H1 (cell line): Measurements from ENCODE around the gene CYP4Z1. TPM values are rescaled to one million over a fixed set of nuclear protein-coding genes. Genes with fewer than 3 reads are reported as not detected.

Source experiments
- CTCF ChIA-PET: fragments of 300-600 bp; sonication (Branson Sonifier 250); formaldehyde crosslinking; loops from one replicate; lab custom pipeline; 2021; ENCODE audit not compliant: partially characterized antibody; lab: Charles Lee
- POLR2A ChIA-PET: fragments of 300-600 bp; sonication (Branson Sonifier 250); formaldehyde crosslinking; loops from one replicate; lab custom pipeline; 2021; ENCODE audit warnings: inconsistent platforms; ENCODE audit not compliant: partially characterized antibody; lab: Charles Lee
- DNase-seq, 2 experiments: peaks; one replicate each; pipeline versions ENCODE4 v3.0.0 to v3.0.0-alpha.2; 2010 to 2022; ENCODE audit warnings: low spot score in 2 of 2, low read depth in 1 of 2, mixed read lengths in 1 of 2
- FAIRE-seq: peaks from 2 replicates; lab custom pipeline; 2011; peaks lifted over from hg19 to GRCh38; lab: Jason Lieb, UNC
- H2AFZ ChIP-seq: 2 replicates; pipeline ENCODE4 v1.8.1; 2012; ENCODE audit warnings: low read length, inconsistent platforms
- H2AK5ac ChIP-seq: 2 replicates; pipeline ENCODE4 v1.6.1; 2013; ENCODE audit warnings: low read depth, low read length
- H2BK120ac ChIP-seq: replicated peaks from 2 replicates; pipeline ENCODE3; 2013; ENCODE audit warnings: low read depth, low read length, inconsistent platforms
- H2BK12ac ChIP-seq: 2 replicates; pipeline ENCODE4 v1.6.1; 2013; ENCODE audit warnings: low read depth, low read length
- H2BK15ac ChIP-seq: 2 replicates; pipeline ENCODE4 v1.6.1; 2013; ENCODE audit warnings: low read length
- H2BK20ac ChIP-seq: 2 replicates; pipeline ENCODE4 v1.6.1; 2013; ENCODE audit warnings: low read length
- H2BK5ac ChIP-seq: 2 replicates; pipeline ENCODE4 v1.6.1; 2013; ENCODE audit warnings: low read depth, low read length
- H3K14ac ChIP-seq: 2 replicates; pipeline ENCODE4 v1.6.1; 2013; ENCODE audit warnings: inconsistent platforms; ENCODE audit not compliant: insufficient read length
- H3K18ac ChIP-seq: 2 replicates; pipeline ENCODE4 v1.6.1; 2013; ENCODE audit warnings: low read length; ENCODE audit errors: extremely low read depth
- H3K23ac ChIP-seq: 2 replicates; pipeline ENCODE4 v1.6.1; 2013; ENCODE audit warnings: inconsistent platforms; ENCODE audit not compliant: insufficient read length
- H3K23me2 ChIP-seq: 2 replicates; pipeline ENCODE4 v1.6.1; 2013; ENCODE audit warnings: low read depth, low read length
- H3K27ac ChIP-seq: 2 replicates; pipeline ENCODE4 v1.6.1; 2011; ENCODE audit warnings: low read depth, low read length, inconsistent platforms
- H3K27me3 ChIP-seq, 4 experiments: replicated peaks in 1 of 4; 1 replicate in 1 of 4; 2 replicates in 3 of 4; pipeline versions ENCODE4 v1.6.1 to v1.8.1; 2011 to 2013; ENCODE audit warnings: low read length in 3 of 4, mild to moderate bottlenecking in 3 of 4, inconsistent platforms in 2 of 4, mixed read lengths in 2 of 4, moderate library complexity in 1 of 4; ENCODE audit not compliant: control insufficient read depth in 3 of 4, insufficient read depth in 3 of 4; ENCODE audit errors: extremely low read depth in 1 of 4
- H3K36me3 ChIP-seq, 4 experiments: 2 replicates each; pipeline versions ENCODE4 v1.6.1 to v1.8.1; 2011 to 2013; ENCODE audit warnings: mild to moderate bottlenecking in 4 of 4, low read length in 3 of 4, moderate library complexity in 2 of 4, control low read depth in 1 of 4, inconsistent platforms in 1 of 4; ENCODE audit not compliant: insufficient read depth in 4 of 4, control insufficient read depth in 2 of 4
- H3K4ac ChIP-seq: replicated peaks from 2 replicates; pipeline ENCODE3; 2013; ENCODE audit warnings: low read length, low read depth, mixed read lengths, inconsistent platforms; ENCODE audit not compliant: insufficient read length
- H3K4me1 ChIP-seq, 4 experiments: replicated peaks in 1 of 4; 1 replicate in 1 of 4; 2 replicates in 3 of 4; pipeline versions ENCODE4 v1.6.1 to v1.8.1; 2011 to 2013; ENCODE audit warnings: low read length in 3 of 4, inconsistent platforms in 2 of 4, mixed read lengths in 1 of 4; ENCODE audit not compliant: insufficient read depth in 4 of 4, control insufficient read depth in 3 of 4
- H3K4me2 ChIP-seq, 2 experiments: 2 replicates each; pipeline versions ENCODE4 v1.6.1 to v1.8.1; 2011 to 2013; ENCODE audit warnings: low read depth in 2 of 2, low read length in 2 of 2, control low read depth in 1 of 2, inconsistent platforms in 1 of 2, mild to moderate bottlenecking in 1 of 2; ENCODE audit not compliant: insufficient read depth in 1 of 2
- H3K4me3 ChIP-seq, 4 experiments: fragments of 200-600, 300-600 bp in 1 of 4; sonication (generic), shearing (Covaris generic), sonication (Bioruptor Twin) in 1 of 4; 2 replicates each; pipeline versions ENCODE4 v1.5.1 to v1.8.1; 2011 to 2016; ENCODE audit warnings: low read length in 4 of 4, low read depth in 3 of 4, control low read depth in 2 of 4, inconsistent platforms in 2 of 4, mild to moderate bottlenecking in 2 of 4, mixed read lengths in 1 of 4, moderate library complexity in 1 of 4; ENCODE audit not compliant: insufficient read depth in 2 of 4; ENCODE audit errors: extremely low read depth in 1 of 4
- H3K56ac ChIP-seq: replicated peaks from 2 replicates; pipeline ENCODE3; 2013; ENCODE audit warnings: low read depth, mild to moderate bottlenecking, mixed read lengths, low read length, inconsistent platforms; ENCODE audit not compliant: insufficient read length
- H3K79me1 ChIP-seq: 2 replicates; pipeline ENCODE4 v1.6.1; 2013; ENCODE audit warnings: low read depth, low read length, control low read depth
- H3K79me2 ChIP-seq, 2 experiments: 2 replicates each; pipeline versions ENCODE4 v1.6.1 to v1.8.1; 2012 to 2013; ENCODE audit warnings: low read length in 2 of 2, mild to moderate bottlenecking in 2 of 2, inconsistent platforms in 1 of 2; ENCODE audit not compliant: insufficient read depth in 2 of 2, control insufficient read depth in 1 of 2
- H3K9ac ChIP-seq, 4 experiments: replicated peaks in 1 of 4; 1 replicate in 1 of 4; 2 replicates in 3 of 4; pipeline versions ENCODE4 v1.6.1 to v1.8.1; 2011 to 2013; ENCODE audit warnings: low read depth in 3 of 4, low read length in 3 of 4, control low read depth in 2 of 4, mild to moderate bottlenecking in 2 of 4, moderate library complexity in 2 of 4, inconsistent platforms in 1 of 4; ENCODE audit errors: extremely low read depth in 1 of 4
- H3K9me3 ChIP-seq, 2 experiments: 2 replicates each; pipeline versions ENCODE4 v1.6.1 to v1.8.1; 2012 to 2013; ENCODE audit warnings: mild to moderate bottlenecking in 2 of 2, moderate library complexity in 2 of 2, control low read depth in 1 of 2, inconsistent platforms in 1 of 2, low read depth in 1 of 2, low read length in 1 of 2, mixed read lengths in 1 of 2; ENCODE audit not compliant: insufficient read depth in 2 of 2
- H4K20me1 ChIP-seq, 2 experiments: replicated peaks in 1 of 2; 2 replicates each; pipeline versions ENCODE3 to v1.8.1; 2011 to 2013; ENCODE audit warnings: inconsistent platforms in 2 of 2, low read length in 2 of 2, mild to moderate bottlenecking in 1 of 2; ENCODE audit not compliant: insufficient read depth in 2 of 2, control insufficient read depth in 1 of 2
- H4K5ac ChIP-seq: 2 replicates; pipeline ENCODE4 v1.6.1; 2013; ENCODE audit warnings: low read length, low read depth, mixed read lengths, inconsistent platforms; ENCODE audit not compliant: insufficient read length
- H4K8ac ChIP-seq: 2 replicates; pipeline ENCODE4 v1.8.0; 2013; ENCODE audit warnings: mild to moderate bottlenecking, moderate library complexity, low read length, inconsistent platforms; ENCODE audit not compliant: insufficient read depth; ENCODE audit errors: extremely low read depth
- H4K91ac ChIP-seq: replicated peaks from 2 replicates; pipeline ENCODE3; 2013; ENCODE audit warnings: low read length, mixed read lengths, inconsistent platforms; ENCODE audit not compliant: insufficient read length
- ASH2L ChIP-seq: fragments of 200-600, 300-600 bp; sonication (generic); IDR thresholded peaks from one replicate; pipeline ENCODE4 v1.7.1; 2017; ENCODE audit warnings: low read length
- BACH1 ChIP-seq: IDR thresholded peaks from 2 replicates; pipeline ENCODE4 v1.6.1; 2012; ENCODE audit warnings: low read length, improper control_type of control experiment
- CBX5 ChIP-seq: fragments of 300-800, 300-1000 bp; sonication (generic); IDR thresholded peaks from 2 replicates; pipeline ENCODE4 v1.7.1; 2016; ENCODE audit warnings: antibody characterized with exemption, low read length, low read depth
- CEBPB ChIP-seq: IDR thresholded peaks from 2 replicates; pipeline ENCODE4 v1.6.1; 2012; ENCODE audit warnings: low read depth, low read length
- FOSL1 ChIP-seq: IDR thresholded peaks from 2 replicates; pipeline ENCODE4 v1.6.1; 2011; ENCODE audit warnings: mild to moderate bottlenecking, low read depth, low read length, moderate library complexity; ENCODE audit not compliant: insufficient read depth
- KDM5A ChIP-seq: fragments of 200-600 bp; IDR thresholded peaks from 2 replicates; pipeline ENCODE4 v1.7.1; 2012; ENCODE audit warnings: mild to moderate bottlenecking, low read length, inconsistent platforms, mixed read lengths
- NRF1 ChIP-seq: IDR thresholded peaks from 2 replicates; pipeline ENCODE4 v1.6.1; 2011; ENCODE audit warnings: mild to moderate bottlenecking, low read depth, low read length, improper control_type of control experiment
- RXRA ChIP-seq: IDR thresholded peaks from 2 replicates; pipeline ENCODE4 v1.6.1; 2011; ENCODE audit warnings: low read depth, mild to moderate bottlenecking, low read length, moderate library complexity; ENCODE audit not compliant: insufficient read depth
- SIRT6 ChIP-seq: IDR thresholded peaks from one replicate; pipeline ENCODE4 v1.7.1; 2012; ENCODE audit warnings: low read length, inconsistent platforms
- SIX5 ChIP-seq: IDR thresholded peaks from 2 replicates; pipeline ENCODE4 v1.6.1; 2011; ENCODE audit warnings: mild to moderate bottlenecking, low read depth, low read length
- TEAD4 ChIP-seq: IDR thresholded peaks from 2 replicates; pipeline ENCODE4 v1.6.1; 2012; ENCODE audit warnings: low read depth, low read length, inconsistent platforms, mixed read lengths
- USF2 ChIP-seq: IDR thresholded peaks from 2 replicates; pipeline ENCODE4 v1.6.1; 2011; ENCODE audit warnings: low read length, improper control_type of control experiment
- polyA plus RNA-seq, 7 experiments: library from polyadenylated mRNA; depleted of rRNA in 3 of 7; stranded (reverse) in 5 of 7; unstranded in 2 of 7; fragments of >200 nt in 5 of 7; fragments of 200-250 nt in 2 of 7; gene quantifications; 1 replicate in 5 of 7; 2 replicates in 1 of 7; 4 replicates in 1 of 7; pipeline versions ENCODE4 v1.2.1 to v1.2.3, GENCODE V29; 2011 to 2013; ENCODE audit warnings: missing spikeins in 2 of 7, mixed read lengths in 2 of 7
- total RNA-seq: library from RNA; stranded (reverse); fragmentation: NEBNext Ultra II Directional; extraction: Animal tissue kit (Norgen Biotek cat#: 25700); gene quantifications from 2 replicates; pipeline ENCODE4 v1.2.1, GENCODE V29; 2021
- TF ChIP-seq, protein P1 (sequence below): IDR thresholded peaks from 2 replicates; pipeline ENCODE4 v1.6.1; 2012; ENCODE audit warnings: inconsistent platforms

The CYP4Z1 gene
- total and polyA plus RNA-seq, 2 of the 8 experiments (the other 6 are each of a cell fraction or from before 2014, with no cell fraction given) = not detected

- ChIA-PET CTCF (interaction anchor here (3.6 kb wide), 1 partner anchor 11 kb away, joined by 19 read pairs; no protein-coding TSS in a partner anchor), POLR2A (no interaction called here)
- no peak overlapping the region for H2BK5ac ChIP-seq
- DNase-seq (no peak), FAIRE-seq (no peak)
- no peak overlapping the region for H4K91ac ChIP-seq
- no peak overlapping the region for H3K56ac ChIP-seq
- H3K4ac ChIP-seq = no peak overlapping the region
- no peak overlapping the region for H3K4me3 ChIP-seq
- no peak overlapping the region for H3K23ac ChIP-seq
- H3K27ac ChIP-seq = no peak overlapping the region
- no peak overlapping the region for H3K18ac ChIP-seq
- H3K79me1 ChIP-seq = no peaks in the 10 kb centered on the region
- no peaks in the 10 kb centered on the region for H3K79me2 ChIP-seq
- H2BK120ac ChIP-seq = no peak overlapping the region
- no peak overlapping the region for H3K9ac ChIP-seq
- H2AK5ac ChIP-seq = no peak overlapping the region
- H2BK15ac ChIP-seq = no peak overlapping the region
- no peak overlapping the region for H2BK20ac ChIP-seq
- H4K8ac ChIP-seq = no peak overlapping the region
- no peak overlapping the region for H2BK12ac ChIP-seq
- no peaks in the 10 kb centered on the region for H4K20me1 ChIP-seq
- no peaks in the 10 kb centered on the region for H3K4me1 ChIP-seq
- TF ChIP-seq CBX5 (no peak), NRF1 (no peak), RXRA (no peak), SIRT6 (no peak), ASH2L (no peak), TEAD4 (no peak), USF2 (no peak), CEBPB (no peak), KDM5A (no peak), SIX5 (no peak), FOSL1 (no peak), BACH1 (no peak)
- TF ChIP-seq, protein P1, sequence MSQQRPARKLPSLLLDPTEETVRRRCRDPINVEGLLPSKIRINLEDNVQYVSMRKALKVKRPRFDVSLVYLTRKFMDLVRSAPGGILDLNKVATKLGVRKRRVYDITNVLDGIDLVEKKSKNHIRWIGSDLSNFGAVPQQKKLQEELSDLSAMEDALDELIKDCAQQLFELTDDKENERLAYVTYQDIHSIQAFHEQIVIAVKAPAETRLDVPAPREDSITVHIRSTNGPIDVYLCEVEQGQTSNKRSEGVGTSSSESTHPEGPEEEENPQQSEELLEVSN = no peak
- TF ChIP-seq, all 59 proteins: peak for 0
- Histone ChIP-seq H3K9me3 (peaks cover 5 to 8% of the 10 kb centered on the region in 2 experiments; a peak in 3 of 4 replicates), H3K23me2 (no peaks in the 10 kb centered on the region), H4K5ac (no peak overlapping the region), H2AFZ (no peak overlapping the region), H3K27me3 (no peaks in the 10 kb centered on the region), H3K4me2 (no peak overlapping the region), H3K36me3 (no peaks in the 10 kb centered on the region), H3K14ac (no peak overlapping the region)
Observed at GRCh38 chr1:47164552-47164951, 97.5 kb downstream of the CYP4Z1 start.
